ENCODE data around the gene ATAD1.

DNA sequence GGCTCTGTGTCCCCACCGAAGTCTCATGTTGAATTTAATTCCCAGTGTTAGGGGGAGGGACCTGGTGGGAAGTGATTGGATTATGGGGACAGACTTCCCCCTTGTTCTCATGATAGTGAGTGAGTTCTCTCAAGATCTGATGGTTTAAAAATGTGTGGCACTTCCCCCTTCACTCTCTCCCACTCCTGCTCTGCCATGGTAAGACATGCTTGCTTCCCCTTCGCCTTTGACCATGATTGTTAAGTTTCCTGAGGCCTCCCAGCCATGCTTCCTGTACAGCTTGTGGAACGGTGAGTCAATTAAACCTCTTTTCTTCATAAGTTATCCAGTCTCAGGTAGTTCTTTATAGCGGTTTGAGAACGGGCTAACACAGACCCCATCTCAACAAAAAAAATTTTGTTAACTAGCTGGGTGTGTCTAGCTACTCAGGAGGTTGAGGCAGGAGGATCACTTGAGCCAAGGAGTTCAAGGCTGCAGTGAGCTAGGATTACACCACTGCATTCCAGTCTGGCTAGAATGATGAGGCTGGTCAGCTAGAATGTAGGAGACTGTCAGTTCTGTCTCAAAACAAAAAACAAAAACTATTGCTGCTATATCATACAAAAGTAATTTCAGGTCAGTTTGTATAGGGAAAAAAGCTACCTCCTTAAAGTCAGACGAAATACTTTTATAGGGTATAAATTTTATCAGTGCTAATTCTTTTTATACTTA lies 57.7 kb downstream of the ATAD1 start:
- TF ChIP-seq, protein P1, sequence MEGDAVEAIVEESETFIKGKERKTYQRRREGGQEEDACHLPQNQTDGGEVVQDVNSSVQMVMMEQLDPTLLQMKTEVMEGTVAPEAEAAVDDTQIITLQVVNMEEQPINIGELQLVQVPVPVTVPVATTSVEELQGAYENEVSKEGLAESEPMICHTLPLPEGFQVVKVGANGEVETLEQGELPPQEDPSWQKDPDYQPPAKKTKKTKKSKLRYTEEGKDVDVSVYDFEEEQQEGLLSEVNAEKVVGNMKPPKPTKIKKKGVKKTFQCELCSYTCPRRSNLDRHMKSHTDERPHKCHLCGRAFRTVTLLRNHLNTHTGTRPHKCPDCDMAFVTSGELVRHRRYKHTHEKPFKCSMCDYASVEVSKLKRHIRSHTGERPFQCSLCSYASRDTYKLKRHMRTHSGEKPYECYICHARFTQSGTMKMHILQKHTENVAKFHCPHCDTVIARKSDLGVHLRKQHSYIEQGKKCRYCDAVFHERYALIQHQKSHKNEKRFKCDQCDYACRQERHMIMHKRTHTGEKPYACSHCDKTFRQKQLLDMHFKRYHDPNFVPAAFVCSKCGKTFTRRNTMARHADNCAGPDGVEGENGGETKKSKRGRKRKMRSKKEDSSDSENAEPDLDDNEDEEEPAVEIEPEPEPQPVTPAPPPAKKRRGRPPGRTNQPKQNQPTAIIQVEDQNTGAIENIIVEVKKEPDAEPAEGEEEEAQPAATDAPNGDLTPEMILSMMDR (IDR thresholded peaks at IDR 0.05): no peak
- TF ChIP-seq POLR2A (IDR thresholded peaks at IDR 0.05): no peak
